NOMO-1 treated with DMSO at 0.1 percent for 48 hours (cell line): ENCODE measurements around the gene HS3ST3B1.
A peak's percentile ranks its signal among the peaks of the same experiment; 100 is the strongest.

Source experiments
- DNase-seq: peaks from one replicate; lab custom pipeline; 2025; ENCODE audit not compliant: unreplicated experiment; lab: John Stamatoyannopoulos, UW

Gene HS3ST3B1

GRCh38 chr17:14352136-14352535 lies 51.3 kb downstream of the HS3ST3B1 start:
- peak; percentile 88 for DNase-seq

GRCh38 chr17:14353861-14354474 lies 53.1 kb downstream of the HS3ST3B1 start:
- DNase-seq: no peak

- no peak for DNase-seq
Observed at GRCh38 chr17:14354807-14355206, 53.9 kb downstream of the HS3ST3B1 start.

- DNase-seq: no peak
Observed at GRCh38 chr17:14355556-14355955, 54.7 kb downstream of the HS3ST3B1 start.

- peak; percentile 96 for DNase-seq
Observed at GRCh38 chr17:14359163-14360020, 58.5 kb downstream of the HS3ST3B1 start.

GRCh38 chr17:14360856-14361255 lies 60.0 kb downstream of the HS3ST3B1 start:
- DNase-seq: no peak

- DNase-seq: no peak
Observed at GRCh38 chr17:14361470-14361869, 60.6 kb downstream of the HS3ST3B1 start.

GRCh38 chr17:14361945-14362508 lies 61.1 kb downstream of the HS3ST3B1 start:
- DNase-seq: no peak

GRCh38 chr17:14366199-14366598 lies 65.3 kb downstream of the HS3ST3B1 start:
- no peak for DNase-seq

GRCh38 chr17:14372461-14372860 lies 71.6 kb downstream of the HS3ST3B1 start:
- no peak for DNase-seq

- no peak for DNase-seq
Observed at GRCh38 chr17:14372905-14373613, 72.2 kb downstream of the HS3ST3B1 start.

- DNase-seq: no peak
Observed at GRCh38 chr17:14373614-14374259, 72.9 kb downstream of the HS3ST3B1 start.

GRCh38 chr17:14374268-14374667 lies 73.4 kb downstream of the HS3ST3B1 start:
- DNase-seq: no peak

- DNase-seq: no peak
Observed at GRCh38 chr17:14376666-14377065, 75.8 kb downstream of the HS3ST3B1 start.

GRCh38 chr17:14381606-14382005 lies 80.7 kb downstream of the HS3ST3B1 start:
- no peak for DNase-seq

GRCh38 chr17:14387036-14387435 lies 86.2 kb downstream of the HS3ST3B1 start:
- no peak for DNase-seq

- no peak for DNase-seq
Observed at GRCh38 chr17:14389681-14390080, 88.8 kb downstream of the HS3ST3B1 start.

- no peak for DNase-seq
Observed at GRCh38 chr17:14393723-14394122, 92.8 kb downstream of the HS3ST3B1 start.

GRCh38 chr17:14395255-14395654 lies 94.4 kb downstream of the HS3ST3B1 start:
- DNase-seq: no peak

- DNase-seq: peak; percentile 5
Observed at GRCh38 chr17:14396547-14396946, 95.7 kb downstream of the HS3ST3B1 start.

- no peak for DNase-seq
Observed at GRCh38 chr17:14398766-14399165, 97.9 kb downstream of the HS3ST3B1 start.
